Measurements from ENCODE around the gene MYT1.

DNA sequence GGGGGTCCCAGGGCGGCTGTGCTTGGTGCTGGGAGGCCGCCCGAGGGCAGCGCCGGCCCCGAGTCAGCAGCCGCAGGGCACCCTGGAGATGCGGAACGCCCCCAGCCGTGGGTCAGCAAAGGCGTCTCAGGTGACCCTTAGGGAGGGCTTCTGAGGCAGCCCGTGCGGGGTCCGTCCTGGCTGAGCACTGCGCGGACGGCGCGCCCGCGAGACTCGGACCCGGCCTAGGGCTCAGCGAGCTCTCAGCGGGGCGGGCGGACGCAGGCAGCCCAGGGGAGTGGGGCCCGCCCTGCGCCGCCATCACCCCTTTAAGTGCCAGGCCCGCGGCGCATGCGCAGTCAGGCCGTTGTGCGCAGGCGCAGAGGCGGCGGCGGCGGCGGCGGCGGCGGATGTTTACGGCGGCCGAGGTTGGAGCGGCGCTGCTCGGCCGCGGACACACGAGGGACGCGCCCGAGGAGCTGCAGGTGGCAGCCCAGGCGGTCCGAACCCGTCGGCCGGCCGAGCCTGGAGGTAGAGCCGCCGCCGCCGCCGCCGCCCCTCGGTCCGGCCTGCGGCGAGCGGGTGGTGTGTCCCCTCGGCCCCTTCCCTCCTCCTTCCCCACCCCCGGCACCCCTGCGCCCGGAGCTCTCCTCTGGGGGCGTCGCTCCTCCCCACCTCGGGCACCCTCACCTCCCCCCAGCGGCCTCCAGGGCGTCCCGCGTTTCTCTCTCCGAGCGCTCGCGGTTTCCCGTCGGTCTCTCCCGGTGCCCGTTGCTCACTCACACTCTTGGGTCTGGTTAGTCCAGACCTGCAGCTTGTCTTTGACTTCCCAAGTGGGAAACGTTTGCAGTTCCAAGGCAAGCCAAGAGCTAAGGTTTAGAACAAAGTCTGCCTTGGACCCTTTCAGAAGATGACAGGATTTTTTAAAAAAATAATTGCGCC, 91.4 kb downstream of the MYT1 start, which contains the start of gene PCMTD2:
- no peak for TF ChIP-seq ZNF274 (IDR thresholded peaks at IDR 0.05; ENCODE audit: low read depth, low read length)
- no peak for TF ChIP-seq YY1 (IDR thresholded peaks at IDR 0.05; ENCODE audit: insufficient read depth, insufficient read length)
